Endodermal cell (in vitro differentiated cells): ENCODE data around the gene BBOX1. TPM values are rescaled to one million over a fixed set of nuclear protein-coding genes. Genes with fewer than 3 reads are reported as not detected.

Experiments
- DNase-seq: peaks from one replicate; pipeline ENCODE4 v3.0.0-alpha.2; 2017
- H3K27ac ChIP-seq: 2 replicates; pipeline ENCODE4 v1.5.1; 2013; ENCODE audit warnings: mild to moderate bottlenecking, low read depth, low read length, moderate library complexity
- H3K27me3 ChIP-seq: 2 replicates; pipeline ENCODE4 v1.6.1; 2013; ENCODE audit warnings: mild to moderate bottlenecking, low read length, moderate library complexity; ENCODE audit not compliant: insufficient read depth, control insufficient read depth, poor library complexity, severe bottlenecking
- H3K36me3 ChIP-seq: 2 replicates; pipeline ENCODE4 v1.7.0; 2013; ENCODE audit warnings: mild to moderate bottlenecking, low read length, moderate library complexity; ENCODE audit not compliant: control insufficient read depth, insufficient read depth
- H3K4me1 ChIP-seq: one replicate; pipeline ENCODE4 v1.7.0; 2013; ENCODE audit warnings: low read length; ENCODE audit not compliant: control insufficient read depth, insufficient read depth
- H3K4me3 ChIP-seq: 2 replicates; pipeline ENCODE4 v1.5.1; 2013; ENCODE audit warnings: mild to moderate bottlenecking, low read length, moderate library complexity
- H3K9ac ChIP-seq: 2 replicates; pipeline ENCODE4 v1.6.1; 2013; ENCODE audit warnings: mild to moderate bottlenecking, low read length, moderate library complexity; ENCODE audit not compliant: poor library complexity, severe bottlenecking; ENCODE audit errors: extremely low read depth
- H3K9me3 ChIP-seq: 2 replicates; pipeline ENCODE4 v1.6.1; 2013; ENCODE audit warnings: mild to moderate bottlenecking, low read length, moderate library complexity; ENCODE audit not compliant: control insufficient read depth
- H3K27ac Mint-ChIP-seq: 2 replicates; pipeline ENCODE4 v1.8.0; 2020; ENCODE audit warnings: mixed read lengths
- H3K27me3 Mint-ChIP-seq: 2 replicates; pipeline ENCODE4 v1.8.0; 2021; ENCODE audit warnings: mild to moderate bottlenecking, mixed read lengths; ENCODE audit not compliant: insufficient read depth
- H3K36me3 Mint-ChIP-seq: 2 replicates; pipeline ENCODE4 v1.8.0; 2020; ENCODE audit warnings: low read depth, mixed read lengths
- H3K4me1 Mint-ChIP-seq: 2 replicates; pipeline ENCODE4 v1.8.0; 2020; ENCODE audit warnings: mixed read lengths
- H3K4me3 Mint-ChIP-seq: 2 replicates; pipeline ENCODE4 v1.8.0; 2020; ENCODE audit warnings: mild to moderate bottlenecking, moderate library complexity, mixed read lengths
- H3K9me3 Mint-ChIP-seq: 2 replicates; pipeline ENCODE4 v1.8.0; 2020; ENCODE audit warnings: mild to moderate bottlenecking, mixed read lengths
- WGBS, 2 experiments: methylation state at CpG; one replicate each; pipeline versions ENCODE4 v1.1.5 to v1.1.7; 2013; ENCODE audit warnings: missing lambda C conversion rate in 2 of 2, mixed read lengths in 1 of 2; ENCODE audit not compliant: insufficient coverage in 1 of 2, insufficient read length in 1 of 2; 5-methylcytosine and 5-hydroxymethylcytosine counted together
- total RNA-seq, 2 donors: library from RNA; stranded (reverse); fragmentation: NEBNext Ultra II Directional in 1 of 2; extraction: Animal tissue kit (Norgen Biotek cat#: 25700) in 1 of 2; gene quantifications; 2 replicates in 1 of 2; 3 replicates in 1 of 2; pipeline ENCODE4 v1.2.1, GENCODE V29; 2021
- TF ChIP-seq, protein P1 (sequence below): fragments of 200-600 bp; sonication (generic); conservative IDR thresholded peaks from 2 replicates; pipeline ENCODE4 v1.5.0; 2021; ENCODE audit warnings: antibody characterized with exemption, mild to moderate bottlenecking

Gene BBOX1
- total RNA-seq, 2 donors from 2014 or later = not detected

DNA sequence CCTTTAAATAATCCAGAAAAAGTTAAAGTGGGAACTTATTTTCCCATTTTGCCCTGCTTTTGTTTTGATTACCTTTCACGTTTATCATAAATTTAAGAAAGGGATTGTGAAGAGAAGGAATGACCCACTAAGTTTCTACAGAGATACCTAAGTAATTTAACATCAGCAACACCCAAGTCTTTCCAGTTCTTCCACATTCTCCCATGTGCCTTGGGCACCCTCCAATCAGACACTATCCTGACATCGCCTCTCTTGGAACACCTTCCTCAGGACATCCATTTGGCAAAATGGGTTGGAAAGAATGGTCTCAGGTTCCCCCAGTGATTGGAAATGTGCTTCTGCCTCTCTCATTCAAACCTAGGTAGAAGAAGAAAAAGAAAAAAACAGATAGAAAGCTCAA lies 6.3 kb downstream of the BBOX1 start:
- H3K9me3 ChIP-seq = no peaks in the 10 kb centered on the region
- TF ChIP-seq, protein P1, sequence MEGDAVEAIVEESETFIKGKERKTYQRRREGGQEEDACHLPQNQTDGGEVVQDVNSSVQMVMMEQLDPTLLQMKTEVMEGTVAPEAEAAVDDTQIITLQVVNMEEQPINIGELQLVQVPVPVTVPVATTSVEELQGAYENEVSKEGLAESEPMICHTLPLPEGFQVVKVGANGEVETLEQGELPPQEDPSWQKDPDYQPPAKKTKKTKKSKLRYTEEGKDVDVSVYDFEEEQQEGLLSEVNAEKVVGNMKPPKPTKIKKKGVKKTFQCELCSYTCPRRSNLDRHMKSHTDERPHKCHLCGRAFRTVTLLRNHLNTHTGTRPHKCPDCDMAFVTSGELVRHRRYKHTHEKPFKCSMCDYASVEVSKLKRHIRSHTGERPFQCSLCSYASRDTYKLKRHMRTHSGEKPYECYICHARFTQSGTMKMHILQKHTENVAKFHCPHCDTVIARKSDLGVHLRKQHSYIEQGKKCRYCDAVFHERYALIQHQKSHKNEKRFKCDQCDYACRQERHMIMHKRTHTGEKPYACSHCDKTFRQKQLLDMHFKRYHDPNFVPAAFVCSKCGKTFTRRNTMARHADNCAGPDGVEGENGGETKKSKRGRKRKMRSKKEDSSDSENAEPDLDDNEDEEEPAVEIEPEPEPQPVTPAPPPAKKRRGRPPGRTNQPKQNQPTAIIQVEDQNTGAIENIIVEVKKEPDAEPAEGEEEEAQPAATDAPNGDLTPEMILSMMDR = no peak

DNA sequence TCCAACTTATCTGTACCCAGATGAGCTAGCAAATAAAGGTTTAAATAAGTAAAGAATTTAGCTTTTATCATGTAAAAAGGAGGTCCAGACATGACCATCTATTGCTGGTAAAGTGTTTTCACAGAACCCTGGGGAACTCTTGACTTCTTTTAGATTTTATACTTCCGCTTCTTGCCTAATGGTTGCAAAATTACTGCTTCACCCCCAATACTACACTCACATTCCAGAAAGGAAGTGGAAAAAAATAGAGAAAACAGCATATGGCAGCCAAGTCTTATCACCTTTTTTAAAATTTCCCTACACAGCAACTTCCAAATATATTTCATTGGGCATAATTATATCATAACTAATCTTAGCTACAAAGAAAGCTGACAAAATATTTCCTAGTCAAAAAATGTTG lies 12.1 kb downstream of the BBOX1 start:
- Mint-ChIP-seq H3K36me3 (no peaks in the 10 kb centered on the region), H3K9me3 (peaks cover 8% of the 10 kb centered on the region), H3K4me3 (no peak overlapping the region), H3K27me3 (no peaks in the 10 kb centered on the region), H3K4me1 (peaks cover 11% of the 10 kb centered on the region), H3K27ac (no peak overlapping the region)
- Histone ChIP-seq H3K4me1 (peaks cover 8% of the 10 kb centered on the region), H3K36me3 (no peaks in the 10 kb centered on the region), H3K9me3 (no peaks in the 10 kb centered on the region), H3K27me3 (no peaks in the 10 kb centered on the region), H3K9ac (no peak overlapping the region), H3K27ac (no peak overlapping the region), H3K4me3 (peak overlapping the region; percentile 27)
- DNase-seq = no peak
- 100% methylated on average over 1 of the region's 1 CpG; no CpG with 5 or more reads in 1 of the 2 experiments for WGBS, 2 experiments
- TF ChIP-seq, protein P1 = no peak

More for the DNA sequence above, 6.3 kb downstream of the BBOX1 start:
- no peaks in the 10 kb centered on the region for H3K36me3 ChIP-seq
- peaks cover 24% of the 10 kb centered on the region for H3K9me3 Mint-ChIP-seq
- no peaks in the 10 kb centered on the region for H3K4me1 ChIP-seq
- no peak overlapping the region for H3K4me3 Mint-ChIP-seq
- no peak for DNase-seq
- peaks cover 1% of the 10 kb centered on the region for H3K27me3 Mint-ChIP-seq
- no peak overlapping the region for H3K27ac ChIP-seq
- H3K4me3 ChIP-seq = no peak overlapping the region
- peaks cover 9% of the 10 kb centered on the region for H3K36me3 Mint-ChIP-seq
- no peak overlapping the region for H3K27ac Mint-ChIP-seq
- H3K9ac ChIP-seq = no peak overlapping the region
- no peaks in the 10 kb centered on the region for H3K4me1 Mint-ChIP-seq
- 51 to 57% methylated on average over 2 of the region's 2 CpGs for WGBS, 2 experiments
- H3K27me3 ChIP-seq = no peaks in the 10 kb centered on the region

DNA sequence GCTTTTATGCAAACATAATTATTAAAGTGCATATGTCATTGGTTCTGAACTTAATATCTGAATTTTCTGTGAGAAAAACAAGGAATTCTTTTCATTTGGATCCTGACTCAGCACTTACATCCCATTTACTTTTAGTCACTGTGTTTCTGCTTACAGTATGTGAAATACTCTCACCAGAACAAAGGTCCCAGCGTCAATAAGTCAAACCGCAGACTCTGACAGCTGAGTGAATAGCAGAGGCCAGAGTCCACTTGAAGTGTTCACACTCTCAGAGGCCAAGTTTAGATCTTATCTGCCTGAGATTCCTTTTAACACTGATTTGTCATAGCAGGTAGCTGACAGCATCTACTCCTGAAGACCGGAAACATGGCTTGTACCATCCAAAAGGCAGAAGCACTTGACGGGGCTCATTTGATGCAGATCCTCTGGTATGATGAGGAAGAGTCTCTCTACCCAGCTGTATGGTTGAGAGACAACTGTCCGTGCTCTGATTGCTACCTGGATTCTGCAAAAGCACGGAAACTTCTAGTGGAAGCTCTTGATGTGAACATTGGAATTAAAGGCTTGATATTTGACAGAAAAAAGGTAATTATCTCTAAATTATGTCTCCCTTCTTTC lies 14.6 kb downstream of the BBOX1 start:
- no peak overlapping the region for H3K27ac Mint-ChIP-seq
- H3K36me3 Mint-ChIP-seq = no peaks in the 10 kb centered on the region
- Histone ChIP-seq H3K9ac (no peak overlapping the region), H3K4me3 (no peak overlapping the region), H3K36me3 (no peaks in the 10 kb centered on the region), H3K27ac (no peak overlapping the region), H3K27me3 (no peaks in the 10 kb centered on the region), H3K9me3 (no peaks in the 10 kb centered on the region), H3K4me1 (peaks cover 8% of the 10 kb centered on the region)
- H3K9me3 Mint-ChIP-seq = no peaks in the 10 kb centered on the region
- H3K4me3 Mint-ChIP-seq = no peak overlapping the region
- no peaks in the 10 kb centered on the region for H3K27me3 Mint-ChIP-seq
- TF ChIP-seq, protein P1 = no peak
- WGBS, 2 experiments = 80 to 90% methylated on average over 4 to 6 of the region's 6 CpGs
- DNase-seq = no peak
- H3K4me1 Mint-ChIP-seq = peaks cover 11% of the 10 kb centered on the region
